Common myeloid progenitor, CD34-positive (primary cell): ENCODE measurements around the gene SFRP5.

ENCODE experiments used
- CTCF ChIA-PET: fragments of 350-600 bp; sonication (Branson Sonifier 250); formaldehyde crosslinking; loops from one replicate; lab custom pipeline; 2021; ENCODE audit warnings: antibody characterized with exemption; lab: Charles Lee
- POLR2A ChIA-PET: fragments of 350-600 bp; sonication (Branson Sonifier 250); formaldehyde crosslinking; loops from one replicate; lab custom pipeline; 2021; ENCODE audit warnings: antibody characterized with exemption; lab: Charles Lee
- DNase-seq, 3 donors: peaks; one replicate each; pipeline versions ENCODE4 v3.0.0 to v3.0.0-alpha.2; 2013
- H3K27ac ChIP-seq, 2 experiments: 1 replicate in 1 of 2; 2 replicates in 1 of 2; pipeline ENCODE4 v1.7.0; 2013; ENCODE audit warnings: inconsistent platforms in 2 of 2, low read length in 2 of 2, mild to moderate bottlenecking in 2 of 2, low read depth in 1 of 2, moderate library complexity in 1 of 2; ENCODE audit not compliant: severe bottlenecking in 2 of 2, insufficient read depth in 1 of 2, poor library complexity in 1 of 2
- H3K27me3 ChIP-seq, 5 experiments: replicated peaks in 2 of 5; 1 replicate in 3 of 5; 2 replicates in 2 of 5; pipeline versions ENCODE4 v1.6.1 to v1.7.0; 2013; ENCODE audit warnings: low read length in 4 of 5, mild to moderate bottlenecking in 2 of 5, moderate library complexity in 2 of 5, inconsistent platforms in 1 of 5; ENCODE audit not compliant: insufficient read depth in 5 of 5, control insufficient read depth in 4 of 5
- H3K36me3 ChIP-seq, 4 experiments: 1 replicate in 2 of 4; 2 replicates in 2 of 4; pipeline versions ENCODE4 v1.6.1 to v1.7.0; 2013; ENCODE audit warnings: low read length in 3 of 4, control low read depth in 1 of 4, mild to moderate bottlenecking in 1 of 4; ENCODE audit not compliant: control insufficient read depth in 4 of 4, insufficient read depth in 4 of 4
- H3K4me1 ChIP-seq, 4 experiments: 1 replicate in 3 of 4; 2 replicates in 1 of 4; pipeline versions ENCODE4 v1.6.1 to v1.7.1; 2013; ENCODE audit warnings: low read length in 3 of 4, mild to moderate bottlenecking in 3 of 4, control low read depth in 1 of 4, inconsistent platforms in 1 of 4, moderate library complexity in 1 of 4; ENCODE audit not compliant: control insufficient read depth in 4 of 4, insufficient read depth in 4 of 4; ENCODE audit errors: control extremely low read depth in 1 of 4
- H3K4me3 ChIP-seq, 7 experiments: 1 replicate in 4 of 7; 2 replicates in 3 of 7; pipeline versions ENCODE4 v1.5.1 to v1.7.0; 2013; ENCODE audit warnings: mild to moderate bottlenecking in 7 of 7, low read length in 6 of 7, moderate library complexity in 6 of 7, inconsistent platforms in 2 of 7, low read depth in 2 of 7, control low read depth in 1 of 7; ENCODE audit not compliant: insufficient read depth in 4 of 7, control insufficient read depth in 1 of 7; ENCODE audit errors: extremely low read depth in 1 of 7
- H3K9me3 ChIP-seq, 5 experiments: 1 replicate in 4 of 5; 2 replicates in 1 of 5; pipeline versions ENCODE4 v1.6.1 to v1.7.1; 2013; ENCODE audit warnings: low read length in 4 of 5, mild to moderate bottlenecking in 2 of 5, inconsistent platforms in 1 of 5, low read depth in 1 of 5, moderate library complexity in 1 of 5; ENCODE audit not compliant: control insufficient read depth in 4 of 5, insufficient read depth in 2 of 5; ENCODE audit errors: control extremely low read depth in 1 of 5
- WGBS: methylation state at CpG from one replicate; pipeline ENCODE4 v1.1.5; 2013; ENCODE audit not compliant: insufficient coverage; 5-methylcytosine and 5-hydroxymethylcytosine counted together

The SFRP5 gene

GRCh38 chr10:97765201-97765600 lies 6.6 kb downstream of the SFRP5 start:
- H3K27ac ChIP-seq, result no peak overlapping the region
- POLR2A ChIA-PET, result no interaction called here
- CTCF ChIA-PET, result interaction anchor here (0.7 to 7.3 kb wide), 3 partner anchors 8 to 104 kb away, joined by 3 to 62 read pairs (median 3); no protein-coding TSS in a partner anchor

GRCh38 chr10:97764519-97764931 lies 7.3 kb downstream of the SFRP5 start:
- 100% methylated on average over 2 of the region's 7 CpGs for WGBS
- POLR2A ChIA-PET, result no interaction called here

More at GRCh38 chr10:97765201-97765600, 6.6 kb downstream of the SFRP5 start:
- WGBS, result 97% methylated on average over 15 of the region's 15 CpGs
- H3K27me3 ChIP-seq, result peaks cover 0 to 14% (median 7%) of the 10 kb centered on the region in 5 experiments
- peaks cover 0 to 10% (median under 1%) of the 10 kb centered on the region in 4 experiments for H3K4me1 ChIP-seq
- H3K9me3 ChIP-seq, result no peaks in the 10 kb centered on the region
- no peak for DNase-seq
- no peak overlapping the region for H3K4me3 ChIP-seq
- H3K36me3 ChIP-seq, result peaks cover 2 to 20% (median 10%) of the 10 kb centered on the region in 4 experiments

GRCh38 chr10:97763947-97764346 lies 7.9 kb downstream of the SFRP5 start:
- no peak for DNase-seq
- Histone ChIP-seq H3K27me3 (peaks cover 0 to 2% (median 0%) of the 10 kb centered on the region in 5 experiments), H3K4me3 (no peak overlapping the region), H3K9me3 (no peaks in the 10 kb centered on the region), H3K4me1 (peaks cover 0 to 8% (median under 1%) of the 10 kb centered on the region in 4 experiments), H3K36me3 (peaks cover 6 to 32% (median 19%) of the 10 kb centered on the region in 4 experiments), H3K27ac (no peak overlapping the region)
- WGBS, result 100% methylated on average over 3 of the region's 3 CpGs
- ChIA-PET CTCF (interaction anchor here (7.3 kb wide), 1 partner anchor 106 kb away, joined by 62 read pairs; no protein-coding TSS in a partner anchor), POLR2A (no interaction called here)

More at GRCh38 chr10:97764519-97764931, 7.3 kb downstream of the SFRP5 start:
- Histone ChIP-seq H3K9me3 (no peaks in the 10 kb centered on the region), H3K36me3 (peaks cover 6 to 26% (median 16%) of the 10 kb centered on the region in 4 experiments), H3K27me3 (peaks cover 0 to 8% (median 3%) of the 10 kb centered on the region in 5 experiments), H3K27ac (no peak overlapping the region), H3K4me1 (peaks cover 0 to 10% (median under 1%) of the 10 kb centered on the region in 4 experiments), H3K4me3 (no peak overlapping the region)
- CTCF ChIA-PET, result interaction anchor here (0.6 to 7.3 kb wide), 3 partner anchors 18 to 105 kb away, joined by 3 to 62 read pairs (median 3); no protein-coding TSS in a partner anchor
- DNase-seq, result no peak

- CTCF ChIA-PET, result interaction anchor here (1.2 to 7.3 kb wide), 3 partner anchors 9 to 106 kb away, joined by 3 to 62 read pairs (median 4); no protein-coding TSS in a partner anchor
- Histone ChIP-seq H3K9me3 (no peaks in the 10 kb centered on the region), H3K27me3 (no peaks in the 10 kb centered on the region), H3K4me1 (peaks cover 0 to 3% (median 0%) of the 10 kb centered on the region in 4 experiments), H3K27ac (no peak overlapping the region), H3K36me3 (peaks cover 6 to 33% (median 20%) of the 10 kb centered on the region in 4 experiments), H3K4me3 (no peak overlapping the region)
- DNase-seq, result no peak
- POLR2A ChIA-PET, result no interaction called here
- 92% methylated on average over 1 of the region's 2 CpGs for WGBS
Measured at GRCh38 chr10:97763411-97763810, 8.4 kb downstream of the SFRP5 start.

- DNase-seq, result no peak
- Histone ChIP-seq H3K4me1 (no peaks in the 10 kb centered on the region), H3K9me3 (no peaks in the 10 kb centered on the region), H3K4me3 (no peak overlapping the region), H3K27me3 (no peaks in the 10 kb centered on the region), H3K36me3 (peaks cover 6 to 34% (median 20%) of the 10 kb centered on the region in 4 experiments), H3K27ac (no peak overlapping the region)
- ChIA-PET CTCF (interaction anchor here (1.2 to 7.3 kb wide), 3 partner anchors 9 to 107 kb away, joined by 3 to 62 read pairs (median 4); no protein-coding TSS in a partner anchor), POLR2A (no interaction called here)
- 88% methylated on average over 3 of the region's 5 CpGs for WGBS
Measured at GRCh38 chr10:97762816-97763215, 9.0 kb downstream of the SFRP5 start.

- Histone ChIP-seq H3K9me3 (no peaks in the 10 kb centered on the region), H3K27me3 (no peaks in the 10 kb centered on the region), H3K4me3 (no peak overlapping the region), H3K4me1 (no peaks in the 10 kb centered on the region), H3K36me3 (peaks cover 9 to 41% (median 23%) of the 10 kb centered on the region in 4 experiments), H3K27ac (no peak overlapping the region)
- no peak for DNase-seq
- ChIA-PET CTCF (interaction anchor here (1.2 to 7.3 kb wide), 3 partner anchors 8 to 108 kb away, joined by 4 to 62 read pairs (median 4); no protein-coding TSS in a partner anchor), POLR2A (interaction anchor here (0.6 kb wide), 1 partner anchor 689 kb away, joined by 4 read pairs; no protein-coding TSS in a partner anchor)
- WGBS, result 88% methylated on average over 9 of the region's 10 CpGs
Measured at GRCh38 chr10:97762056-97762455, 9.7 kb downstream of the SFRP5 start.

GRCh38 chr10:97761331-97761865 lies 10.4 kb downstream of the SFRP5 start:
- Histone ChIP-seq H3K4me1 (no peaks in the 10 kb centered on the region), H3K9me3 (no peaks in the 10 kb centered on the region), H3K27me3 (no peaks in the 10 kb centered on the region), H3K27ac (no peak overlapping the region), H3K4me3 (no peak overlapping the region), H3K36me3 (peaks cover 9 to 47% (median 30%) of the 10 kb centered on the region in 4 experiments)
- ChIA-PET CTCF (interaction anchor here (0.6 to 7.3 kb wide), 3 partner anchors 31 to 284 kb away, joined by 4 to 62 read pairs (median 4); no protein-coding TSS in a partner anchor), POLR2A (no interaction called here)
- DNase-seq, result no peak
- 97% methylated on average over 7 of the region's 8 CpGs for WGBS
